Mammary epithelial cell (primary cell): ENCODE measurements around the gene TTC32.

Experiments
- CTCF ChIP-seq, 2 donors: IDR thresholded peaks in 1 of 2; conservative IDR thresholded peaks in 1 of 2; 2 replicates each; pipeline ENCODE4 v1.5.1; 2011 to 2012; ENCODE audit warnings: inconsistent platforms in 2 of 2, low read length in 2 of 2, mild to moderate bottlenecking in 2 of 2, control low read depth in 1 of 2, low read depth in 1 of 2; ENCODE audit not compliant: insufficient read depth in 1 of 2; ENCODE audit errors: extremely low read depth in 1 of 2
- EZH2 ChIP-seq: IDR thresholded peaks from 2 replicates; pipeline ENCODE4 v1.6.1; 2012; ENCODE audit warnings: low read length, inconsistent platforms, borderline replicate concordance

DNA sequence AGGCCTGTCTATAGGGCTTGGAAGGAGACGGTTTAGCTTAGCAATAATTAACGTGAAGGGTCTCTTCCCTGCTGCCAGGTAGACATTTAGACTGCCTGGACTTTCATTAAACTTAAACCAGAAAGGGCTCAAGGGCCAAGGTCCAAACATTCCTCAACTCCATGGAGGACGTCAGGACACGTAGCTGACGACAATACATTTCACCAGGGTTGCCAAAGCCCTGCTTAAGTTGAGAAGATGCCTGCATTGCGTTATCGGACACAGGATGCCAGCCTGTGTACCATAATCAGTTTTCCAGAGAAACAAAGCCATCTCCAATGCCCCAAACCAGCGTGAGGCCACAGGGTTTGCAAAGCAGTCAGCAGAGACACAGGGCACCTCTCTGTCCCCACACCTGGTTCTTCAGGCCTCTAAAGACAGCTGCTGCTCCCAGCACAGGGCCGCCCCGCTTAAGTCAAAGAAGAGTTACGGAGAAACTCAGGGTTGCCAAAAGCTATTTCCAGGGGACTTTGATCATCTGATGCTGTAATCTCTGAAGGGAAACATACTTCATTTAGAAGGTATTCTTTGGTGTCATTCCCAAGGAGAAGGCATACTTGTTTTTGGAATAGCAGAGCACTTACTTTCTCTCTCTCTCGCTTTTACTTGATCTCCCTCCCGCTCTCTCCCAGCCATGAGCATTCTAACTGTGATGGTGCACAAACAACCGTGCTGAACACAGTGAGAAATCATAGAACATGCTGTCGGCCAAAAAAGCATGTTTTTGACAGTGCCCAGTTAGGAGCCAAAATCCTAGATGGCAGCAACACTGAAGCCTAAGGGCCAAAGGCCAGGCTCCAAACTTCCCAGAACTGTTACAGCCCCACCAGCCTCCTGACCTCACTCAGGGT, 46.0 kb downstream of the TTC32 start:
- TF ChIP-seq CTCF (conservative IDR thresholded peaks at IDR 0.05 in 1 of 2, IDR thresholded peaks at IDR 0.05 in 1 of 2; ENCODE audit: extremely low read depth in 1 of 2, insufficient read depth in 1 of 2, low read depth in 1 of 2, low read length in 2 of 2) (no peak), EZH2 (no peak)
